KOPT-K1 (cell line): ENCODE data around the gene COG2.
"Not testable (repeated sequence)": the region's sequence is repeated elsewhere in the genome, so short reads cannot be mapped to it uniquely, and the experiment has no call there.

ENCODE experiments used
- H3K27ac ChIP-seq: fragments of 200-600 bp; sonication (generic); 2 replicates; pipeline ENCODE4 v1.5.1; 2016; ENCODE audit warnings: antibody characterized with exemption, mild to moderate bottlenecking, low read depth, low read length; ENCODE audit not compliant: poor library complexity, severe bottlenecking
- H3K36me3 ChIP-seq: fragments of 200-600 bp; sonication (generic); 2 replicates; pipeline ENCODE4 v1.5.1; 2017; ENCODE audit warnings: antibody characterized with exemption, mild to moderate bottlenecking, low read length, moderate library complexity; ENCODE audit not compliant: insufficient read depth
- H3K9me3 ChIP-seq: fragments of 200-600 bp; sonication (generic); 2 replicates; pipeline ENCODE4 v1.5.1; 2017; ENCODE audit warnings: antibody characterized with exemption, low read length, mild to moderate bottlenecking; ENCODE audit not compliant: insufficient read depth, poor library complexity, severe bottlenecking

COG2 gene

DNA sequence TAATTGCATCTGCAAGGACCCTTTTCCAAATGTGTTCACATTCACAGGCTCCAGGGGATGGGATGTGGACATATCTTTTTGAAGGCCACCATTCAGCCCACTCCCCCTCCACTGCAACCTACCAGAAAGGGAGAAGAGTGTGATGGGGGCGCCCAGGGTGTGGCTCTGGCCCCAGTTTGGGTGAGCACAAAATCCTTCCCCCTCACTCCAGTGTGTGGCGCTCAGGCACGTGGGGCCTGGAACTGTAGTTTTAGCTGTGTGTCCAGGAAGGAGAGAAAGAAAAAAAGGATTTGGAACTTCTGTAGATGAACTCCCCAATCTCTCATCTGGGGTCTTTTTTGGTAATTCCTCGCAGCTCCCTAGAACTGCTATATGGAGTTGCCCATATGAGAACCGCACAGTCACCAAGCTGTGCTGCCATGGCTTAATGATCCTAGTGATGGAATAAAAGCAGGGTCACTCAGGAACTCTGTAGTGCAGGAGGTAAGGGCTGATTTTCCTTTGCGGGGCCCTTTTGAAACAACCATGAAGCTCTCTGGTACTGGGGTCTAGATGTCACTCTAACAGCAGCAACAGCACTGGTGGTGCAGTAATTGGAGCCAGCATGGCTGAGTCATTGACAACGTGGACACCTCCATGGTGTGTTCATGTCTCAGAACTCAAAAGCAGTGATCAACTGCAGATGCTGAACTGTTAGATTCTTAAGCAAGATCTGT is 54.6 kb downstream of the COG2 start:
- peaks cover 29% of the 10 kb centered on the region for H3K36me3 ChIP-seq
- no peak overlapping the region for H3K27ac ChIP-seq
- H3K9me3 ChIP-seq = no peaks in the 10 kb centered on the region

DNA sequence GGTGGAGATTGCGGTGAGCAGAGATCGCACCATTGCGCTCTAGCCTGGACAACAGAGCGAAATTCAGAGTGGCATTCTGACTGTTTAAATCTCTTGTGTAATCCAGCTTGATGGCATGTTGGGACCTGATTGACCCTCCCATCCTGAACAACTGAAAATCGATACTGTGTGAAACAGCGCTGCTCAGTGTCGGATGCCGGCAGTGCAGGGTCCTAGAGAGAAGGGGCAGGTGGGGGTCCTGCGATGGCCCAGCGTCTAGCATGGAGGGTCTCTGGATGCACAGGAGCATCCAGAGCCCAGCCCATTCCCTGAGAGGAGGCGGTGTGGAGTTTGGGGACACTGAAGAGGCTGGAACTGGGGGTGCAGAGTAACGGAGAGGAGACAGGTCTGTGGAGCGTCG is 55.8 kb downstream of the COG2 start:
- no peak overlapping the region for H3K27ac ChIP-seq
- peaks cover 17% of the 10 kb centered on the region for H3K36me3 ChIP-seq
- no peaks in the 10 kb centered on the region for H3K9me3 ChIP-seq

DNA sequence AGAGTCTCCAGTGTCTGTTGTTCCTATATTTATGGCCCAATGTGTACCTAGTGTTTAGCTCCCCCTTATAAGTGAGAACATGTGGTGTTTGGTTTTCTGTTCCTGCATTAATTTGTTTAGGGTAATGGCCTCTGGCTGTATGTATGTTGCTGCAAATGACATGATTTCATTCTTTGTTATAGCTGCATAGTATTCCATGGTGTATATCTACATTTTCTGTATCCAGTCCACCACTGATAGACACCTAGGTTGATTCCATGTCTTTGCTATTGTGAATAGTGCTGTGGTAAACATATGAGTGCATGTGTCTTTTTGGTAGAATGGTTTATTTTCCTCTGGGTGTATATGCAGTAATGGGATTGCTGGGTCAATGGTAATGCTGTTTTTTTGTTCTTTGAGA is 56.7 kb downstream of the COG2 start:
- H3K36me3 ChIP-seq, H3K27ac ChIP-seq, H3K9me3 ChIP-seq: not testable (repeated sequence)

DNA sequence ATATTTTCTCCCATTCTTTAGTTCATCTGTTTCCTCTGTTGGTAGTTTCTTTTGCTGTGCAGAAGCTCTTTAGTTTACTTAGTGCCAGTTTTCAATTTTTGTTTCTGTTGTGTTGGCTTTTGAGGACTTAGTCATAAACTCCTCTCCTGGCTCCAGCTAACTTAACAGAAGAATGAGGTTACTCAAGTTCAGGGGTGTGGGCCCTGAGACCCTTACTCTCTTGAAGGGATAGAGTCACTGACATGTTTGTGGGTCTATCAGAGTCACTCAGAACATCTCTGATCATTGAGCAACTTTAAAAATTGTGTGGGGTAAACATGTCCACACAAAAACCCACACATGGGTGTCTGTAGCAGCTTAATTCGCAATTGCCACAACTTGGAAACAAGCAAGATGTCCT is 57.4 kb downstream of the COG2 start:
- no peaks in the 10 kb centered on the region for H3K9me3 ChIP-seq
- H3K27ac ChIP-seq = no peak overlapping the region
- H3K36me3 ChIP-seq = peaks cover under 1% of the 10 kb centered on the region; the same call in 1 of the 2 replicates

DNA sequence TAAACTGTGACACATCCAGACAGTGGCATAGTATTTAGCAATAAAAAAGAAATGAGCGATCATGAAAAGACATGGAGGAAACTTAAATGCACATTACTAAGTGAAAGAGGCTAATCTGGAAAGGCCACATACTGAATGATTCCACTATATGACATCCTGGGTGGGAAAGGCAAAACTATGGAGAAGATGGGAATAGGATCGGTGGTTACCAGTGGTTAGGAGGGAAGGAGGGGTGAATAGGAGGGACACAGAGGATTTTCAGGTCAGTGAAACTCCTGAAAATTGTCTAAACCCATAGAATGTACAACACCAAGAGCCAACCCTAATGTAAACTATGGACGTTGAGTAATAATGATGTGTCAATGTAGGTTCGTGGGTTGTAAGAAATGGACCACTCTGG is 57.9 kb downstream of the COG2 start:
- Histone ChIP-seq H3K36me3 (no peaks in the 10 kb centered on the region), H3K9me3 (no peaks in the 10 kb centered on the region)

DNA sequence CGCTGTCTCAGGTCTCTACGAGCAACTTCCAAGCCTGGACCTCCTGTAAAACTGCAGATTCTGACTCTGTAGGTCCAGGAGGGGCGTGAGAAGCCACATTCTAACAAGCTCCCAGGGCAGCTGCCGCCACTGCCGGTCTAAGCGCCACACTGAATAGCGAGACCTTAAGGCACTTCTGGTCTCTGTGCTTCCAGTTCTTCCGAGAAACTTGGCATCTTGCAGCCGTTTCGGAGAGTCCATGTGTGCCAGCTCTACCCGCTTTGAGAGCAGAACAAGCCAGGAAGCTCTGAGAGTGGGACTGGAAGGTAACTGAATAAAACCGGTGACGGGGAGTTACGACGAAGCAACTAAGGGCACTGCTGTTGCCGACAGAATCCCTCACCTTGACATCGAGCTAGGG is 59.2 kb downstream of the COG2 start:
- Histone ChIP-seq H3K36me3 (no peaks in the 10 kb centered on the region), H3K27ac (no peak overlapping the region), H3K9me3 (no peaks in the 10 kb centered on the region)

More for the DNA sequence above, 57.9 kb downstream of the COG2 start:
- H3K27ac ChIP-seq = no peak overlapping the region

DNA sequence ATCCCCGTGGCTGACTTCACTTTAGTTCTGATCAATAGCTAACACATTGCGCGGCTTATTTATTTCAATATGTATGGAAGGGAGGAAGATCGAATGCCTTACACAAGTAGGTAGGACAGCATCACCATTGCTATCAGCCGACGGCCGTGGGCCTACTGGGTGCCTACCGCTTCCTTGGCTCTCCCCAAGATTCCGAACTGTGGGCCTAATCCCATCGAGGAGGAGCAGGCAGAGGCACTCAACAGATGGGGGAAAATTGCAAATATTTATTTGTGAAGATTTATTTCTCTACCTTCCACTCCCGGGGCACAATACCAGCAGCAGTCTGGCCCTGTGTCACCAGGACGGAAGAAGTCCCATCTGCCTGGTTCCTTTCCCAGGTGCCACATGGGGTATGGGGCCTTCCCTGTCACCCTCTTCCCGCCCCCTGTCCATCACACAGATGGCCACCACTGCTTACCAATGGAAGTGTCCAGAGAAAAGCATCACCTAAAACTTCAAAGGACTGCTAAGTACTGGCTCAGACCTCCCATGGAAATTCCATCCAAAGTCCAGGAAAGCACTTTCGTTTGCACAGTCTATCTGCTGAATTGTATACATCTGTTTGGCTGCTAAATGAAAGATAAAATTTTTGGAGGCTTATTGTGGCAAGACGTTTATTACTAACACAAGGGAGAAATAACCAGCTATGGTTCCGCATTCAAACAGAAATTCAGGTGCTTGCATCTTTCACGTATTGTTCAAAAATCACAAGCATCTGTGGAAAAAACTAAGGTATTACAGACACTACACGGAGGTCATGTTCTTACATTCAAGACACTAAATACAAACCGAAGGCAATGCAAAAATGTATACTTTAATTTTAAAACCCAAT is 59.9 kb downstream of the COG2 start:
- Histone ChIP-seq H3K36me3 (no peaks in the 10 kb centered on the region), H3K27ac (no peak overlapping the region), H3K9me3 (no peaks in the 10 kb centered on the region)

DNA sequence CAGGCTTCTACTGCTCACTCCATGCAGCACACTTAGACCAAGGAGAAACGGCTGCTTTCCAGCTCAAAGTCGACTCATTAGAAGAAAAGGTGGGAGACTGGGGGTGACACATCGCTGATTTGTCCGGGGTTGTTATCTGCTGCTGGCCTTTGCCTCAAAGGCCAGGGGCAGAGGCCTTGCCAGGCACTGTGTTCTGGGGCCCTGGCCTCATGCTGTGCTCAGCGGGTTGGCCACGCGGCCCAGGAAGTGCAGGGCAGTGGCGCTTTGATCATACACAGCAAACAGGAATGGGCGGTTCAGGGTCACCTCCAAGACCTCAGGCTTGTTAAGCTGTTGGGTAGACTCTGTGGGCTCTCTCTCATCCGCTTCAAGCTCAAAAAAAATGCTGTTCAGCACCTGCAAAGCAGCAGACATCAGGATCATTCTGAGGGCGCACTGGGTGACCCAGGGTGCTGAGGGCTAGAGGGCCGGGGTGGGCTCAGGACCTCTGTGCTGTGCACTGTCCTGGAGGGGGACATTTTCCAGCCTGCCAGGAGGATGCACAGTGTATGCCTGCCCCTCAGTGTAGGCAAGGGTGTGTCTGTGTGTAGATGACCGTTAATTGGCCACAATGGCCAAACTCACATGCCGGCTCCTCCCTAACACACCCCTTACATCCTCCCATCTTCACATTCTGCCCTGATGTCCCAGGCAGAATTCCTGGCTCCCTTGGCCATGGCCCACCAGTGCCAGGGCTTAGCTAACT is 60.8 kb downstream of the COG2 start:
- no peaks in the 10 kb centered on the region for H3K36me3 ChIP-seq
- H3K27ac ChIP-seq = no peak overlapping the region
- H3K9me3 ChIP-seq = no peaks in the 10 kb centered on the region

DNA sequence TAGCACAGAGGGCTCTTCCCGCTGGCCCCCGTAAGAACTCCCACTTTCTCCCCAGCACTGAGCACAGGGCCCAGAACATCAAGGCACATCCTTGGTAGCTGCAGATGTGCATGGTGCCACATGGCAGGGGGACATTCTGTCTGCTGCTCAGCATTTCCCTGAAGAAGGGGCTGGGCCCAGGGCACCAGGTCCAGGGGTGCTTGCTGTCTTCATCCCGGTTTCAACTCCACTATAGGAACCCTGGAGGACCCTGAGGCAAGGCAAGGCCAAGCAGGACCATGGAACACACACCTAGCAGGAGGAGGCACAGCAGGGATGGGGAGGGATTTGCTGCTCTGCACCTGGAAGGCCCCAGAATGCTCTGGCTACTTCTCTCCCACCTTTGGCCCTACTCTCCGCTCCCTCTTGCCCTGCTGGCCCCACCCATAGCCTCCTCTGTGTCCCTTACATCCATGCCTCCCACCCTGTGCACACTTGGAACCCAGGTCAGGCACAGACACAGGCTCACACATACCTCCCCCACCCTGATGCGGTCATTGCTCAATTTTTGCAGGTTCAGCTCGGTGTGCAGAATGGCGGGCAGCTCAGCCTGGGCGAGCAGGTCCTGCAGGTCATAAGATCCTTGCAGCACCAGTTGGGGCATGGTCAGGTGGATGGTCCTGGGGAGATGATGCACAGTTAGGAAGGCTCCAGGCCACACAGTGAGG is 61.6 kb downstream of the COG2 start:
- H3K36me3 ChIP-seq = no peaks in the 10 kb centered on the region
- H3K27ac ChIP-seq = no peak overlapping the region
- H3K9me3 ChIP-seq = no peaks in the 10 kb centered on the region

DNA sequence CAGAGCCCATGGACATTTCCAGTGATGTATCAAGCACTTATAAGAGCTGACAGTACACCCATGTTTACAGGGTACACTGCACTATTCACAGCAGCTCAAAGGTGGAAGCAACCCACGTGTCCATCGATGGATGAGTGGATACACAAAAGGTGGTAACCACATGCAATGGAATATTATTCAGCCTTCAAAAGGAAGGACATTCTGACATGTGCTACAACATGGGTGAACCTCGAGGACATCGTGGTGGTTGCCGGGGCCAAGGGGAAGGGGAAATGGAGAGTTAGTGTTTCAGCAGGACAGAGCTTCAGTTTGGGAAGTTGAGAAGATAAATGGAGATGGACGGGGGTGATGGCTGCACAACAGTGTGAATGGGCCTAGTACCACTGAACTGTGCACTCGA is 62.5 kb downstream of the COG2 start:
- Histone ChIP-seq H3K27ac (no peak overlapping the region), H3K9me3 (no peaks in the 10 kb centered on the region), H3K36me3 (no peaks in the 10 kb centered on the region)

DNA sequence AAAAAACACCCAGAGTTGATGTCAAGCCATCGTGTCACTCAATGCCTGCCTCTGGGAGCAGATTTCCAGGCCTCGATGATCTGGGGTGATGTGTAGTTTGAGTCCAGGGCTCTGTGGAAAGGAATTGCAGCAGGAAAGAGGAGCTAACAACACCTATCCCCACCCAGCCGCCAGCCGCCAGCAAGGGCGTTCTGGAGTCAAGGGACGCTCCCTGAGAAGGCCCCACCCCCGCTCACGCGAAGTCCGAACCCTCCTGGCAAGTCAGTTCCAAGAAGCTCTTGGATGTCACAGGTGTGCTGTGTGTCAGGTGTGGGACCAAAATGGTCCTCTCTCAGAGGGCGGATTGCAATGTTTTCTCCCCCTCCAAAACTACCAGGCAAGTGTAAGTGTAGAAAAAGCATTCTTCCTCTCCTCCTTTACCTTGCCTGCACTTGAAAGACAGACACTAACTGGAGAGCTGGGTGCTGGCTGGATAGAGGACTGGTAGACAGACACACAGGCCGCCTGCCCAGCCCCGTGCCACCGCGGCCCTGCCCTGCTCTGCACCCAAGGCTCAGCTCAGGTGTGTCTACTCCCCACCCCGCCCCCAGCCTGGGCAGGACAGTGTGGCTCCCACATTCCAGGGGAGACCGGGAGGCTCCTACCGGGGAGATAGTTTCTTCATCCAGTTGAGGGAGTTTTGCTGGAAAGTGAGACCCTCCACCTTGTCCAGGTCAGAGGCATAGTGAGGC is 63.2 kb downstream of the COG2 start:
- Histone ChIP-seq H3K27ac (no peak overlapping the region), H3K36me3 (no peaks in the 10 kb centered on the region), H3K9me3 (no peaks in the 10 kb centered on the region)

DNA sequence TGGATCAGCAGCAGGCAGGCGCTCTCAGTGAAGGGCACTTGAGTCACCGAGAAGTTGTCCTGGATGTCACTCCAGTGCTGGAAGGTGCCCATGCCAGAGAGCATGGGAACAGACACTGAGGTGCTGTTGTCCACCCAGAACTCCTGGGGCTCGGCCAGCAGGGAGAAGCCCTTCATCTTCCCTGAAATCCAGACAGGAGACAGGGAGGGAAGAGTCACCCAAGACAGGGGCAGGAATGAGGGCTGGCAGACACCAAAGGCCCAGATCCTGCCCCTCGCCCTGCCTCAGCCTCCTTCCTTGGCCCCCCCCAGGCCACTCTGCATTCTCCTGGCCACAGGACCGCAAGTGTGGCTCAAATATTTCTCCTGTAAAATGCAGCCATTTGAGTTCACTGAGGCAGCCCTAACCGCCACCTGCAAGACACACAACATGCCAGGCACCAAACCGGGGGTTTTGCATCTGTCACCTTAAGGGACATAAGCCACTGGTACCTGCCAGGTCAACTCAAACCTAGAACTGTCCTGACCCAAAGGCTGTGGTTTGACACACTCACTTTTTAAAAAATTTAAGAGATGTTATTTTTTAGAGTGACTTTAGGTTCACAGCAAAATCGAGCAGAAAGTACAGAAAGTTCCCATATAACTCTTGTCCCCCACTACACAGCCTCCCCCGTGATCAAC is 63.9 kb downstream of the COG2 start:
- Histone ChIP-seq H3K27ac (no peak overlapping the region), H3K9me3 (no peaks in the 10 kb centered on the region), H3K36me3 (no peaks in the 10 kb centered on the region)

DNA sequence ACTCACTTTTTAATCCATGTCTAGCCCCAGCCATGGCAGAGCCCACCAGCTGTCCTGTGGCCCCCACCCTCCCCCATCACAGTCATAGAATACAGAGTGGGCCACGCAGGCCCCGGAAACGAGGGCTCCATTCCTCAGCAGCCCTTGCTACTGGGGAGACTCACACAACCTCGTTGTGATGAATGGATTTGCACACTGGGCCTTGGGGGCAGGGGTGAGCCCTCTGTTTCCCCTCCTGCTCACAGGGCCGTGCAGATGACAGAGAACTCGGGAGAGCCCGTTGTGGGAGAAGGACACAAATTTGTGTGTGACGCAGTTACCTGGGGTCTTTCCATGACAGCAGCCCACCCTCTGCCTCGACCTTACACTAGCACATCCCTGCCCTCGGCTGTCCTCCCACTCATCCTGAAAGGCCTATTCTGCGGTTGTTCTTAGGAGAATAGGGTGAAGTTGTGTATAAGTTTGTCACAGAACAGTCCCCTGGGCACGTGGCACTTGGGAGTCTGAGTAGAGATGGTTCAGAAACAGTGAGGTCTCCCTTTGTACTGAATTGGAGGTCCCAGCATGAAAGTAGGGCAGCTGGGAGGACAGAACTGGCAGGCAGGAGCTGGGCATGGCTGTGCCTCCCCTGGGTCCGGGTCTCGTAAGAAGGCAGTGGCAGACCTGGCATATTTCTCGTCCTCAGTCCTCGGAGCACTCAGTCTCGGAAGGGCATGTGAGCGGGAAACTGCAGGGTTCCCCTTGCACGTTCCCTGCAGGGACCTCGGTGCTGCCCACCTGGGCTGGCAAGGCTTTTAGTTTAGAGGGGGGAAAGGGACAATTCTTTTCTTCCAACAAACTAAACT is 64.8 kb downstream of the COG2 start:
- H3K36me3 ChIP-seq = no peaks in the 10 kb centered on the region
- H3K9me3 ChIP-seq = no peaks in the 10 kb centered on the region
- H3K27ac ChIP-seq = no peak overlapping the region
